ENCODE measurements around the gene TCIRG1.

- TF ChIP-seq CTCF (IDR thresholded peaks at IDR 0.05) (no peak), POLR2A (IDR thresholded peaks at IDR 0.05) (no peak)
Measured at GRCh38 chr11:68014947-68015447, 23.8 kb upstream of the TCIRG1 start.

Measured in adrenal gland (tissue), 5 donors.